Effector memory CD4-positive, alpha-beta T cell (primary cell): ENCODE results near the gene ERCC3.

Experiments
- DNase-seq, 3 donors: peaks; one replicate each; pipeline ENCODE4 v3.0.0-alpha.2; 2020
- H3K27ac ChIP-seq: 2 replicates; pipeline ENCODE4 v1.7.0; 2013; ENCODE audit warnings: mild to moderate bottlenecking, low read length, moderate library complexity; ENCODE audit not compliant: insufficient read depth, poor library complexity, severe bottlenecking
- H3K27me3 ChIP-seq: replicated peaks from 2 replicates; pipeline ENCODE4 v1.7.0; 2013; ENCODE audit warnings: mild to moderate bottlenecking, low read length; ENCODE audit not compliant: insufficient read depth, control insufficient read depth, poor library complexity, severe bottlenecking
- H3K36me3 ChIP-seq: 2 replicates; pipeline ENCODE4 v1.7.0; 2013; ENCODE audit warnings: mild to moderate bottlenecking, low read length, moderate library complexity; ENCODE audit not compliant: control insufficient read depth, insufficient read depth
- H3K4me1 ChIP-seq: 2 replicates; pipeline ENCODE4 v1.7.0; 2013; ENCODE audit warnings: low read length, mild to moderate bottlenecking; ENCODE audit not compliant: control insufficient read depth, insufficient read depth, poor library complexity, severe bottlenecking
- H3K4me3 ChIP-seq: 2 replicates; pipeline ENCODE4 v1.7.0; 2013; ENCODE audit warnings: low read length, low read depth, mild to moderate bottlenecking; ENCODE audit not compliant: insufficient read depth, poor library complexity, severe bottlenecking
- H3K9me3 ChIP-seq: 2 replicates; pipeline ENCODE4 v1.7.0; 2013; ENCODE audit warnings: mild to moderate bottlenecking, low read length, moderate library complexity; ENCODE audit not compliant: control insufficient read depth

The ERCC3 gene

DNA sequence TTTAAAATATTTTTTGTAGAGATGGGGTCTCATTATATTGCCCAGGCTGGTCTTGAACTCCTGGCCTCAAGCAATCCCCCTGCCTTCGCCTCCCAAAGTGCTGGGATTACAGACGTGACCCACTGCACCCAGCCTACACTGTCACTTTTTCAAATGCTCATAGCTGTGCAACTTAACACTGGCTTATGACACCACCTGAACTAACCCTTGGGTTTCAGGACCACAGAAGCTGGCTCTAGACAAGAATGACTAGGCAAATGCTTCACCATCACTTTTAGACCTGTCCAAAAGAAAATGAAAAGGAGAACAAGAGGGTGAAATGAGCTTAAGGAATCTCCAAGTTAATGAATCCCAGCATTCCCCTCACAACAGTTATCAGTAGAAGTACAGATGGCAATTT, 13.3 kb downstream of the ERCC3 start:
- no peaks in the 10 kb centered on the region for H3K27me3 ChIP-seq
- H3K27ac ChIP-seq = no peak overlapping the region
- peaks cover 63% of the 10 kb centered on the region for H3K36me3 ChIP-seq

DNA sequence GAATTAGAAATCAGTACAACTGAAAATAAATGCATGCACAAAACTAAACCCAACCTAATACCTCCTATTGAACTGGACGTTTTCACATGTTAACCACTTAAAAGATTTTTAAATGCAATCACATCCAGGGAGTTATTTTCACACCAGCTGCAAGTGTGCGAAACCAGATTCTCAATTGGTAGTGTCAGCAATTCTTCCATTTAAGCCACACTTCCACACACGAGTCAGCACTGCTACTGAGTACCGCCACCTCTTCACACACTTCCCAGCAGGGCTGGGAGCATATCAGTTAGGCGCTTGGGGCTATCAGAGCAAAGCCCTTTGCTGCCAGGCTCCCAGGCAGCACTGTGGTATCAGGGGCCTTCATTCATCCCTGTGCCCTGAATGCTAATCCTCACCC, 14.2 kb downstream of the ERCC3 start:
- Histone ChIP-seq H3K4me1 (peaks cover 2% of the 10 kb centered on the region), H3K9me3 (no peaks in the 10 kb centered on the region), H3K27ac (no peak overlapping the region), H3K4me3 (no peak overlapping the region), H3K27me3 (no peaks in the 10 kb centered on the region), H3K36me3 (peaks cover 64% of the 10 kb centered on the region)
- no peak for DNase-seq

More for the DNA sequence above, 13.3 kb downstream of the ERCC3 start:
- Histone ChIP-seq H3K9me3 (no peaks in the 10 kb centered on the region), H3K4me3 (no peak overlapping the region), H3K4me1 (peaks cover 2% of the 10 kb centered on the region)
- DNase-seq = no peak

DNA sequence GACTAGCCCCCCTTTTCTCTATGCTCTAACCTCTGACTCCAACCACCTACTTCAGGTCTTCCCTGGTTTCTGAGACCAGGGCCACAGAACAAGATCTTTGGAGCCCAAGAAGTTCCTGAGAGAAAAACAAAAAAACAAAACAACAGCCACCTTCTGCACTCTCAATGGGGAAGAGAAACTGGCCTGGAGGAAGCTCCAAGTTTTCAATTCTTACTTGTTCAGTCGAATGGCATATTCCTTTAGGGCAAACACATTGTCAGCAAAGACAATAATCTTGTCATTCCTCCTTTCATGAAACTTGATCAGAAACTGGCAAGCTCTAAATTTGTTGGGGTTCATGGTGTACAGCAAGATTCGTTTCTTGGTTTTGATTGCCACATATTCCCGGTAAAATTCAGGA, 15.0 kb downstream of the ERCC3 start:
- no peak for DNase-seq
- H3K27me3 ChIP-seq = no peaks in the 10 kb centered on the region
- H3K36me3 ChIP-seq = peaks cover 60% of the 10 kb centered on the region
- H3K4me1 ChIP-seq = peaks cover 2% of the 10 kb centered on the region
- no peak overlapping the region for H3K4me3 ChIP-seq
- no peak overlapping the region for H3K27ac ChIP-seq
- no peaks in the 10 kb centered on the region for H3K9me3 ChIP-seq

DNA sequence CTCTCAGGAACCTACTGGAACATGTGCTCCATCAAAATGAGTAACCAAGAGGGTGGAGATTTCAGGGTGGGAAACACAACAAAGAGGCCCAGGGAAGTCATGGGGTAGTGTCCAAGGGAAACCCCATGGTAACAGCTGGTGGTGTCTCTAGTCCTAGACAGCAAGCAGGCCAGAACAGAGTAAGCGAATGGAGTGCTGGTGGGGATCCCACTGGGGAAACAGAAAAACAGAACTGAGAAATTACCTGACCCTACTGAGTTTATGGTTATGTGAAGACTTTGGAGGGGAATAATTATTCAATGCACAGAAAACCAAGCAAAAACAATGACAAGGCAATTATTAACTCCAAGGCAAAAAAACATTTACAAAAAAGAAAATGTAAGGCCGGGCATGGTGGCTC, 16.9 kb downstream of the ERCC3 start:
- H3K36me3 ChIP-seq = peaks cover 59% of the 10 kb centered on the region
- no peaks in the 10 kb centered on the region for H3K9me3 ChIP-seq
- H3K4me1 ChIP-seq = no peaks in the 10 kb centered on the region
- no peak overlapping the region for H3K27ac ChIP-seq
- no peak overlapping the region for H3K4me3 ChIP-seq
- H3K27me3 ChIP-seq = no peaks in the 10 kb centered on the region
- no peak for DNase-seq

DNA sequence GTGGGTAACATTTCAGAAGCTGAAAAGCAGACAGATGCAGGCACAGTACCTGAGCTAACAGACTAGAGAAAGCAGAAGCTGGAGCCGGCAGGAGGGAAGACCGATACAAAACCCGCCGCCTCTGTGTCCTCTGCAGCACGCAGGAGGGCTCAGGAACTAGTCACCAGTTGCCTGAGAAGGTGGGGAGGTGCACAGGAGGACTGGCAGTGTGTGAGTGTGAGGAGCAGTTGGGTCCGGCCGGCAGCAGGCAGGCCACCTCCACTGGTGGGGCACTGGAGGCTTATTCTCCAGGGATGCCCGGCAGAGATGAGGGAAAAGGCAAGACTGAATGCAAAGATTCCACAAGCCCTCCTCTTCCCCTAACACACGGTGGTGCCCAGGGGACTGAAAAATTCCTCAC, 18.2 kb downstream of the ERCC3 start:
- no peaks in the 10 kb centered on the region for H3K9me3 ChIP-seq
- no peak overlapping the region for H3K27ac ChIP-seq
- no peaks in the 10 kb centered on the region for H3K4me1 ChIP-seq
- no peak for DNase-seq
- H3K27me3 ChIP-seq = no peaks in the 10 kb centered on the region
- no peak overlapping the region for H3K4me3 ChIP-seq
- peaks cover 60% of the 10 kb centered on the region for H3K36me3 ChIP-seq

DNA sequence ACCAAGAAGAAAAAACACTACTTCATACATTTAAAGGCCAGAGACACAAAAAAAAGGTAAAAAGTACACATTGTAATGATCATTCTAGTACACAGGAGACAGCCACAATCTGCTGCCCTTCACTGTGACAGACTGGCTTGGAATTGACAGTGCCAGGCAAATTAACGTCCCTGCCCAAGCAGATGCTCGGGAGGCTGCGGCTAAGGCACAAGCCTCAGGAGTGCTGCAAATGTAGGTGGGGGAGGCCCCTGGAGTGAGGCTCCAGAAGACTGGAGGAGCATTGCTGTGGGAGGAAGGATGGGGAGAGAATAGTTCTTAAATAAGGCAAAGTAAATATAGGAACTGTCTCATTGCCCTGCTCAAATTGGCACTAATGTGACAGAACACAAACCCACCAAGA, 18.6 kb downstream of the ERCC3 start:
- H3K27me3 ChIP-seq = no peaks in the 10 kb centered on the region
- H3K4me3 ChIP-seq = no peak overlapping the region
- no peaks in the 10 kb centered on the region for H3K4me1 ChIP-seq
- H3K9me3 ChIP-seq = no peaks in the 10 kb centered on the region
- H3K27ac ChIP-seq = no peak overlapping the region
- H3K36me3 ChIP-seq = peaks cover 62% of the 10 kb centered on the region
- DNase-seq = no peak

DNA sequence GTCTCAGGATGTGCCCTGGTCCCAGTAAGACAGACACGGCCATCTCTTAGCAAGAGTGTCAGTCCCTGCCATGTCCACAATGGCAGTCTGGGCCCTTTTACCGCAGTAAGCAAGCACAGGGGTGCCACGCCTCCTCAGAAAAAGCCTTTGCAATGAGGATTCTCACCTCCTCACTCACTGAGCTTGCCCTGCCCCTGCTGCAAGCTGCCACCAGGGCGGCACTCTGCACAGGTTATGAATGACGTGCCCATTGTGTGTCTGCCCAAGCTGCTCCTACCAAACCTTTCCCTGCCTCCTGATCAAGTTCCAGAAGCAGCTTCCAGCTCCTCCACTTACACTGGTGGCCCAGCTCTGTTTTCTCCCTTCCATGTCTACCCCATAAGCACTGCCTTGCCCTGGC, 23.3 kb downstream of the ERCC3 start:
- Histone ChIP-seq H3K9me3 (no peaks in the 10 kb centered on the region), H3K27me3 (no peaks in the 10 kb centered on the region), H3K4me3 (no peak overlapping the region), H3K27ac (no peak overlapping the region), H3K4me1 (no peaks in the 10 kb centered on the region), H3K36me3 (peaks cover 57% of the 10 kb centered on the region)
- DNase-seq = no peak

DNA sequence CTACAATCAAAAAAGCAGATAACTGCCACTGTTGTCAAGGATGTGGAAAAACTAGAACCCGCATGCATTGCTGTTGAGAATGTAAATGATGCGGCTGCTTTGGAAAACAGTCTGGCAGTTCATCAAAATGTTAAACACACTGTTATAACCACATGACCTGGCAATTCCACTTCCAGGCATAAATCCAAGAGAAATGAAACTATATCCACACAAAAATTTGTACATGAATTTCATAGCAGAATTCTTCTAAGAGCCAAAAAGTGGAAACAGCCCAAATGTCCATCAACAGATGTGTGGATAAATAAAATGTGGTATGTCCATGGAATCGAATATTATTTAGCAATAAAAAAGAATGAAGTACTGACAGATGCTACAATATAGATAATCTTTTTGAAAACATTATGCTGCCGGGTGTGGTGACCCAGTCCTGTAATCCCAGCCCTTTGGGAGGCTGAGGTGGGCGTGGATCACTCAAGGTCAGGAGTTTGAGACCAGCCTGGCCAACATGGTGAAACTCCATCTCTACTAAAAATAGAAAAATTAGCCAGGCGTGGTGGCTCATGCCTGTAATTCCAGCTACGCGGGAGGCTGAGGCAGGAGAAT, 32.0 kb downstream of the ERCC3 start:
- H3K27me3 ChIP-seq = no peaks in the 10 kb centered on the region
- H3K27ac ChIP-seq = no peak overlapping the region
- no peak overlapping the region for H3K4me3 ChIP-seq
- no peaks in the 10 kb centered on the region for H3K4me1 ChIP-seq
- no peaks in the 10 kb centered on the region for H3K9me3 ChIP-seq
- no peak for DNase-seq
- H3K36me3 ChIP-seq = peaks cover 36% of the 10 kb centered on the region

DNA sequence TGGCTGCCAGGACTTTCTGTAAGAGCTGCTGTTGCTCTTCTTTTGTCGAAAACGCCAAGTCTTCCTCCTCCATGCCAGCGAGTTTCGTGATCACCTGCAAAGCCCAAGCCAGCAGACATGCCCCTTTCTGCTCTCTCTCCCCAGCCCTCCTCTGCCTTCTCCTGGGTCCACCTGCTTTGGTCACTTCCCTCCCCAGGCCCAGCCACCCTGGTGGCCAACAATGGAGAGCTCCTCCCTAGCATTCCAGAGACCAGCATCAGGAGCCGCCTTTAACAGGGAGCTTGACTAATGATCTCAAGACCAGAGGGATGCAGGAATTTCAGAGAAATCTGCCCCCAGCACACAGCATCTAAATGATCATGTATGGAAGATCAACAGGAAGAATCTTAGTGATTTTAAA, 34.6 kb downstream of the ERCC3 start:
- no peak for DNase-seq
- Histone ChIP-seq H3K4me3 (no peak overlapping the region), H3K27me3 (no peaks in the 10 kb centered on the region), H3K27ac (no peak overlapping the region), H3K4me1 (no peaks in the 10 kb centered on the region), H3K9me3 (no peaks in the 10 kb centered on the region), H3K36me3 (peaks cover 42% of the 10 kb centered on the region)

DNA sequence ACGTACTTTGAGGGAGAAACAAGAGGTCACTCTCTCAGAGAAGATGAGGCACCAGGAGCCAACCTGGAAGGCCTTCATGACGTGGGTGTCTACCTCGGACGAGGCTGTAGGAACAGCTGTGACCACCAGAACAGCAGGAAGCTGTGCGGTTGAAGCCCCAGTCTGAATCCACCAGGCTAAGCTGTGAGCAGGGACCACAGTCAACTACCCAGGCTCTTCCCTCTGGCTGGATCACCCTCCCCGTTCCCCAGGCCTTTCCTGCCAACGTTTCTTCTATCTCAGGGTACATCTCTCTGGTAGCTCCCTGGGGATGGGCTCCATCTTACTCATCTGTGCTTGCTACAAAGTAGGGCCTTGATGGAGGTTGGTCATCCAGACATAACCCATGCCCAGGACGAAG, 37.1 kb downstream of the ERCC3 start:
- H3K9me3 ChIP-seq = no peaks in the 10 kb centered on the region
- H3K4me1 ChIP-seq = no peaks in the 10 kb centered on the region
- peaks cover 42% of the 10 kb centered on the region for H3K36me3 ChIP-seq
- no peak overlapping the region for H3K4me3 ChIP-seq
- DNase-seq = no peak
- H3K27ac ChIP-seq = no peak overlapping the region
- H3K27me3 ChIP-seq = no peaks in the 10 kb centered on the region
